Stomach (tissue), 4 donors: ENCODE results near the gene MST1.

Experiments used
- EP300 ChIP-seq: sonication (generic); formaldehyde crosslinking; IDR thresholded peaks from one replicate; pipeline ENCODE4 v1.6.1; 2017; ENCODE audit warnings: antibody characterized with exemption
- POLR2A ChIP-seq, 4 donors: fragments of 450-650 bp; IDR thresholded peaks; one replicate each; pipeline ENCODE4 v1.6.1; 2016; ENCODE audit warnings: antibody characterized with exemption in 4 of 4, control low read depth in 2 of 4, mild to moderate bottlenecking in 1 of 4, moderate library complexity in 1 of 4
- POLR2AphosphoS5 ChIP-seq, 3 donors: sonication (generic); formaldehyde crosslinking; IDR thresholded peaks; one replicate each; pipeline ENCODE4 v1.6.1; 2016; ENCODE audit warnings: antibody characterized with exemption in 3 of 3
- TF ChIP-seq, protein P1 (sequence below), 7 experiments: fragments of 450-650 bp in 4 of 7; fragments of 200-600 bp in 3 of 7; sonication (generic) in 3 of 7; IDR thresholded peaks; one replicate each; pipeline ENCODE4 v1.5.1; 2016 to 2019; ENCODE audit warnings: antibody characterized with exemption in 7 of 7, control low read depth in 2 of 7, mild to moderate bottlenecking in 1 of 7

- TF ChIP-seq, protein P1, sequence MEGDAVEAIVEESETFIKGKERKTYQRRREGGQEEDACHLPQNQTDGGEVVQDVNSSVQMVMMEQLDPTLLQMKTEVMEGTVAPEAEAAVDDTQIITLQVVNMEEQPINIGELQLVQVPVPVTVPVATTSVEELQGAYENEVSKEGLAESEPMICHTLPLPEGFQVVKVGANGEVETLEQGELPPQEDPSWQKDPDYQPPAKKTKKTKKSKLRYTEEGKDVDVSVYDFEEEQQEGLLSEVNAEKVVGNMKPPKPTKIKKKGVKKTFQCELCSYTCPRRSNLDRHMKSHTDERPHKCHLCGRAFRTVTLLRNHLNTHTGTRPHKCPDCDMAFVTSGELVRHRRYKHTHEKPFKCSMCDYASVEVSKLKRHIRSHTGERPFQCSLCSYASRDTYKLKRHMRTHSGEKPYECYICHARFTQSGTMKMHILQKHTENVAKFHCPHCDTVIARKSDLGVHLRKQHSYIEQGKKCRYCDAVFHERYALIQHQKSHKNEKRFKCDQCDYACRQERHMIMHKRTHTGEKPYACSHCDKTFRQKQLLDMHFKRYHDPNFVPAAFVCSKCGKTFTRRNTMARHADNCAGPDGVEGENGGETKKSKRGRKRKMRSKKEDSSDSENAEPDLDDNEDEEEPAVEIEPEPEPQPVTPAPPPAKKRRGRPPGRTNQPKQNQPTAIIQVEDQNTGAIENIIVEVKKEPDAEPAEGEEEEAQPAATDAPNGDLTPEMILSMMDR (IDR thresholded peaks at IDR 0.05): no peak
- TF ChIP-seq POLR2A (IDR thresholded peaks at IDR 0.05) (no peak), EP300 (no peak), POLR2AphosphoS5 (IDR thresholded peaks at IDR 0.05) (no peak)
Measured at GRCh38 chr3:49650177-49650576, 39.1 kb downstream of the MST1 start.
